ENCODE results near the gene HAPLN2.
A peak's percentile ranks its signal among the peaks of the same experiment; 100 is the strongest.
"Not testable (repeated sequence)": the region's sequence is repeated elsewhere in the genome, so short reads cannot be mapped to it uniquely, and the experiment has no call there.

Gene HAPLN2

DNA sequence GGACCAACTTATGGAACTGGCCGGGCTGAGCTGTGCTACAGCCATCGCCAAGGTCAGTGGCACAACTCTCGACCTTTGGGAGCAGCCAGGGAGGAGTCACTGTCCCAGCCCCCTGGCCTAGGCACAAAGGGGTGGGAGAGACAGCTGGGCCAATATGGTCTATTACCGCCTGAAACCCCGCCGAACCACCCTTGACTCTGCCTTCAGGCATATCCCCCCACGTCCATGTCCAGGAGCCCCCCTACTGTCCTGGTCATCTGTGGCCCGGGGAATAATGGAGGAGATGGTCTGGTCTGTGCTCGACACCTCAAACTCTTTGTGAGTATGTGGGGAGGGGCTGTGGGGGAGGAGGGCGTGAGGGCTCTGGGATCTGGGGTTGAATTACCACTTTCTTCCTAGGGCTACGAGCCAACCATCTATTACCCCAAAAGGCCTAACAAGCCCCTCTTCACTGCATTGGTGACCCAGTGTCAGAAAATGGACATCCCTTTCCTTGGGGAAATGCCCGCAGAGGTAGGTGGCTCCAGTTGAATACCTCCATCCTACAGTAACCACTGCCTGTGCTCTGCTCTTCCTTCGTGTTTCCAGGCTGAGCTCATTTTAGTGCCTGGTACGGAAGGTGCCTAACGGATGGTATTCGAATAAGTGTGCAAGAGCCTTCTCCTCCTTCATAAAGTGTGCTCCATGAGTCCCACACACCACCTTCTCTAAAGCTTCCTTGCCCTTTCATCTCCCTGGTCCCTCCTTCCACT lies 26.9 kb upstream of the HAPLN2 start:
- DNase-seq, result no peak

DNA sequence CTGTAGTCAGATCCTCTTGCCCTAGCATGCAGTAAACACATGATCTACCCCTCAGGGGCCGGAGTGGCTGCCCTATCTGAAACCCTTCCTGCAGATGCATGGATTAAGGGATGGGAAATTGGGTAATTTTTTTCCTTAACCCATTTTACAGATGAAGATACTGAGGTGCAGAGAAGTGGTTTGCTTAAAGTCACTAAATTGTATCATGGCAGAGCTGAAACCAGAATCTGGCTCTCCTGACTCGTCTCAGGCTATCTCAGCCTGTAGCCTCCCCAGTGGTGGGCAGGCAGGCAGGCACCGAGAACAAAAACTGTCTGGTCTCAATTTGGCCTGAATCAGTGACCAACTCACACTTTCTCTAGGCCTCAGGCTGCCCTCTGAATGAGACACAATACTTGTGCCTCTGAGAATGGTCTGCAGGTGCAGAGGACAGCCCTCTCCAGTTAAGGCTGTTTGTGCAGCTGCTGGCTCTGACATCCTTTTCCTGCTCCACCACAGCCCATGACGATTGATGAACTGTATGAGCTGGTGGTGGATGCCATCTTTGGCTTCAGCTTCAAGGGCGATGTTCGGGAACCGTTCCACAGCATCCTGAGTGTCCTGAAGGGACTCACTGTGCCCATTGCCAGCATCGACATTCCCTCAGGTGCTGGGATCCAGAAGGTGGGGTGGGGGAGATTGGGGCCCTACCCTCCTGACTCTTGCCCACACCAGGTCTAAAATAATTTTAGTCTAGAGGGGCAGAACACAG lies 26.1 kb upstream of the HAPLN2 start:
- DNase-seq, result no peak

DNA sequence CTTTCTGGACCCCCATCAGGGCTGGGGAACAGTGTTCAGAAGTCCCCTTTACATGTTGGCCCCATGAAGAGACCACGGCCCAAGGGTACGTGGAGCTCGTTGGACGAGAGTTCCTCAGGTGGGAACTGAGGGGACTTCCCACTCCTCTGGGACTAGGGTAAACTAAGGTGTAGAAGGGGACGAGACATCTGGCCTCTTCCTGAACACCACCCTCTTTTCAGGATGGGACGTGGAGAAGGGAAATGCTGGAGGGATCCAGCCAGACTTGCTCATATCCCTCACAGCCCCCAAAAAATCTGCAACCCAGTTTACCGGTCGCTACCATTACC lies 25.6 kb upstream of the HAPLN2 start:
- no peak for DNase-seq

DNA sequence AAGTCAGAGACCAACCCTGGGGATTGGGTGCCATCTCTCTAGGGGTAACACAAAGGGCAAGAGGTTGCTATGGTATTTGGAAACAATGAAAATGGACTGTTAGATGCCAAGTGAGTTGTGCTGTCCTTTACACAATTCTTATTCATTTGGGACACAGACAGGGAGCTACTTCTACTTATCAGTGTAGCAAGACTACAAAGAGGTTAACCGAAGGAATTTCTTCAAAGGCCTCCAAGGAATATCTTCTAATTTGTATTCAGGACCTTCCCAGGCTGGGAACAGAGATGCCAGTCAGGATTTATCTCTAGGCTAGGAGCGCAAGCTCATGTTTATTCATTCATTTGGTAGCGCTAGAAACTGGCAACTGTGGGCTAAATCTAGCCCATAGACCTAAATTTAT lies 25.0 kb upstream of the HAPLN2 start:
- DNase-seq, result no peak

DNA sequence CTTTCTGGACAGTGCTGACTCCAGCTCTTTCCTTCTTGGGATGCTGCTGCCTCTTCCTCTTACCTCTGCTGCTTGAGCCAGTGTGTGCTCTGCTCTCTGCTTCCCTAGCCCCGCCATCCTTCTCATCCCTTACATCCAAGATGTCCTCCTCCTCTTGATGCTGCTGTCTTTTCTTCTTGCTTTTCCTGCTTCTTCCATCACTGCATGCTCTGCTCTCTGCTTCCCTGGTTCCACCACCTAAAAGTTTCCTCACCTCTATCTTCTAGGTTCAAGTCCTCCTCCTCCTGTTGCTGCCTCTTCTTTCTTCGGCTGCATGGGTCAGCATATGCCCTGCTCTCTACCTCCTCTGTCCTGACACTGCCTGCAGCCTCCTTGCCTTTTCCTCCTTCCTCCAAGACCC lies 24.2 kb upstream of the HAPLN2 start:
- no peak for DNase-seq

DNA sequence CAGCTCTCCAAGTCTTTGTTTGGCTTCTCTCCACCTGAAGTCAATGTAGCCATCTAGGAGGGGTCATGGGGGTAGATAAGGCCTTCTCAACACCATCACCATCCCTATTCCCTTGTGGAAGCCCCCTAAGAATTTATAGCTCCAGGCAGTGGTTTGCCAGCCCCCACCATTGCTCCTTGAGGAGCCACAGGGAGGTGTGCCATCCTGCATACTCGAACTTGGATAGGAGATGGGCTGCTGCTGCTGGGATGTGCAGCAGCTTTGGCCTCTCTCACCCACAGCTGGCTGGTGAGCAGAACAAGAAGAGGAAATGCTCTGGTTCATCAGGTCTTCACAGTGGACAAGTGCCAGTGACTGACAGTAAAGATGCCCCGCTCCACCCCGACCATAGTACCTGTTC lies 22.8 kb upstream of the HAPLN2 start:
- DNase-seq, result no peak

DNA sequence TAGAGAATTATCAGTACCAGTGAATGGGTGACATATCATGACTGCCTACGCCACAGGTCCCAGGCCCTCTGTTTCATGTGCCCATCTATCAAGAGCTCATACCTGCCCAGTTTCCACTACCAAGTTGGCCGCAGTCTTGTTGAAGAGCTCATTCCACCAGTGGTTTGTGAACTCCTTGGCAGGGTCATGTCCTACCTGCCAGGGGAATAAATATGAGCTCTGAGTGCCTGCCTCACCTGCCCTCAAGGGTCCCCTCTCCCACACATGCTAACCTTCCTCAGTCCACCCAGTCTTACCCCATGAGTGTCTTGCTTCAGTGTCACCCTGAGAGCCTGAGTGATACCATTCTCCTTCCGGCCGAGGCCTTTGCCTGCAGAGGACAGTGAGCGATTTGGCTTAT lies 21.1 kb upstream of the HAPLN2 start:
- no peak for DNase-seq

DNA sequence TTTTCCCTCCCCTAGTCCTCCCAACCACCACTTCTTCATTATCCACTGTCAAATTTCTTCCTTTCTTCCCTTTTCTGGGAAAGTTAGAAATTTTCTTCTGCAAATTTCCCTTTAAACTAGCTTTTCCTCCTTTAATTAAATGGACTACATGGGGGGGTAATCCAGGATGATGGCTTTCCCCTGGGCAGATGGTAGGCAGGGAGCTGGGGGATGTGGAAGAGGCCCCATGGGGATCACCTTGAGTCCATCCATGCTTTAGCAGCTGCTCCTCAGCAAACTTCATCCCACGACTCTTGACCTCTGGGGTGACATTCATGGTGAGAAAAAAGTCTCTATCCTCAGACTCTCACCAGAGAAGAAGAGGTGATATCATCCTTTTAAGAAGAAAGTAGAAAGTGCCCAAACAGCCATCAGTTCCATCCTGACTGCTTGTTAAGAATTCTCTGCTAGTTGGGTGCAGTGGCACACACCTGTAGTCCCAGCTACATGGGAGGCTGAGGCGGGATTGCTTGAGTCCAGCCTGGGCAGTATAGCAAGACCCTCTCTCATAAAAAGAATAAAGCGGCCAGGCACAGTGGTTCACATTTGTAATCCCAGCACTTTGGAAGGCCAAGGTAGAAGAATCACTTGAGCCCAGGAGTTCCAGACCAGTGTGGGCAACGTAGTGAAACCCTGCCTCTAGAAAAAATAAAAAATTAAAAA lies 20.3 kb upstream of the HAPLN2 start:
- DNase-seq, result no peak

DNA sequence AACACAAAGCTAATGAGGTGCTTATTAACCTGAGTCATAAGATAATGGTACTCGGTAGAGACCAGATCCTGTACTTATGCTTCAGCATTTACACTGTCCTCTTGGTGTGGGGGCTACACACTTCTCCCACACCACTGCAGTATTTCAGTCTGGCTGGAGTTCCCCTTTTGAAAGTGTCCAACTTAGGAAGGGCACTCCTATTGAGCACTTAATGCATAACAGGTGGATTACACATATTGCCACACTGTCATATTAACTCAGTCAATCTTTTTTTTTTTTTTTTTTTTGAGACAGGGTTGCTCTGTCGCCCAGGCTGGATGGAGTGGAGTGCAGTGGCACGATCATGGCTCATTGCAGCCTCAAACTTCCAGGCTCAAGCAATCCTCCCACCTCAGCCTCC lies 19.4 kb upstream of the HAPLN2 start:
- DNase-seq, result no peak

DNA sequence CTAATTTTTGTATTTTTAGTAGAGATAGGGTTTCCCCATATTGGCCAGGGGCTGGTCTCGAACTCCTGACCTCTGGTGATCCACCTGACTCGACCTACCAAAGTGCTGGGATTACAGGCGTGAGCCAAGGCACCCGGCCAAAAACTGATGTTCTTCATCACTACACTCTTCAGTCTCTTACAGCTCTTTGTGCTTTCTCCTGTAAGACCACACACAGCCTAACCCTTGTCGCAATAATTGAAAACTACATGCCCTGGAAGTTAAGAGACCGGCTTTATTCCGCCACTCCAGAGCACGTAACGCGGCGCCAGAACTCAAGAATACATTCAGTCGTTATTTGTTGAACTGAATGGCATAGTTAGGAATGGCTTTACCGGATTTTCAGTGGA lies 18.5 kb upstream of the HAPLN2 start:
- no peak for DNase-seq

DNA sequence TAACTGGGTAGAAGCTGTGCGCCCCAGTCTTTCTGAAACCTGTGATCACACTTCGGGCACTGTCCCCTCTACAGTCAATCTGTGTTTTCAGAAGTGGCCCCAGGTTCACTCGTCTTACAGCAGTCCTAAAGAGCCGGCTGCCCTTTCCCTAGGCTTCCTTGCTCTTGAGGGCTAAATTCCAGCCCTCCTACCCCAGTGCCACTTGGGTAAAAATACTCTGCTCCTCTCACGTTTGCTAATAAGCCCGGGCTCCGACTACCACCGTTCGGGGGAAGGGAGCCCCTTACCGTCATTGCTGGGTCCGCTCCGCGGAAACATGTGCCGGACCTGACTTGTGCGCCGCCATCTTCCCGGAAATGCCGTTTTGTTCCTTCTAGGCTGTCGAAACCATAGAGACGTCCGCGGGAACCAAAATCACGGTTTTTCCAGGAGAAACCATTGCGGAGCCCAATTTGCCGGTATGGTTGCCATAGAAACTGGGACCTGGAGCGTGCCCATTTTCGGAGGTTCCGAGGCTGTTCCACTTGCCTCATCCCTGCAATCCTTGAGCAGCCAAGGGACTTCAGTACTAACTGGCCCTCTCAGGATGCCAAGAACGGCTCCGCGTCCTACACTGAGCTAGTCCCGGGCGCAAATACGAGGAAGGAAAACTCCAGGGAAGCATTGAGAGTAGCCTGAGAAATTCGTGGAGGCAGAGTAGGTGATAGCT lies 17.9 kb upstream of the HAPLN2 start, which contains the start of gene GPATCH4:
Gene GPATCH4 (minus strand): TSS at position 358 of the 709 bp plus-strand sequence.
- DNase-seq, result peak; percentile 67

DNA sequence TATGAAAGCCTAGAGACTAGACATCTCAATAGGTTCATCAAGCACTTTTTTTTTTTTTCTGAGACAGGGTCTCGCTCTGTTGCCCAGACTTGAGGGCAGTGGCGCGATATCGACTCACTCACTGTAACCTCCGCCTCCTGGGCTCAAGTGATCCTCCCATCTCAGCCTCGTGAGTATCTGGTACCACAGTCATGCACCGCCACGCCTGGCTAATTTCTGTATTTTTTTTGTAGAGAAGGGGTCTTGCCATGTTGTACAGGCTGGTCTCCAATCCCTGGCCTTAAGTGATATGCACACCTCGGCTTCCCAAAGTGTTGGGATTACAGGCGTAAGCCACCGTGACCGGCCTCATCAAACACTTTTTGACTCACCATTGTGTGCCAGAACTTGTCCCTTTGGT lies 17.3 kb upstream of the HAPLN2 start:
- no peak for DNase-seq

DNA sequence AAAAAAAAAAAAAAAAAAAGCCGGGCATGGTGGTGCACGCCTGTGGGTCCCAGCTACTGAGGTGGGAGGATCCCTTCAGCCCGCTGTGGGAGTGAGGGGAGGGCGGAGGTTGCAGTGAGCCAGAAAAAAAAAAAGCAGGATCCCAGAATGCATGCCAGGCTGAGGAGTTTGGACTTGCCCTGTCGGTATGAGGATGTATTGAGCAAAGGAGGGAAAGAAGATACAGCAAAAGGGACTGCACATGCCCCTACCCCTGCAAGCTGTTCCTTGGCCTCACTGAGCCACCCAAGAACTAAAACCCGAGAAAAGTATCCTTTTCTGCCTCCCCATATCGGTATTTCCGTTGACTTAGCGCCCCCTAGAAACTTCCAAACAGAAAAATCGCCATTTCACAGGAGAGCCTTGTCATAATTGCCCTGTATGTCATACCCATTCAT lies 16.6 kb upstream of the HAPLN2 start:
- DNase-seq, result no peak

DNA sequence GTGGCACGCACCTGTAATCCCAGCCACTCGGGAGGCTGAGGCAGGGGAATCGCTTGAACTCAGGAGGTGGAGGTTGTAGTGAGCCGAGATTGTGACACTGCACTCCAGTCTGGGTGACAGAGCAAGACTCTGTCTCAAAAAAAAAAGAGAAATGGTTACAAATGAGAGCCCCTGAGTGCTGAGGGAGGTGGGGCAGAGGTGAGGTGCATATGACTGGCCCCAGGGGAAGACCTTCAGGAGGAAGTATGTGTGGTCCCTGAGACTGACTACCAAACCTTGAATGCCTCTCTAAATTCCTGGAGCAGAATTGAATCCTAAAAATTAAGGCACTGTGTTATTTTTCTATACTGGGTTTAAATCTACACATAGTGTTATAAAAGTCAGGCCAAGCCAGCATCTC lies 11.9 kb upstream of the HAPLN2 start:
- not testable (repeated sequence) for DNase-seq

DNA sequence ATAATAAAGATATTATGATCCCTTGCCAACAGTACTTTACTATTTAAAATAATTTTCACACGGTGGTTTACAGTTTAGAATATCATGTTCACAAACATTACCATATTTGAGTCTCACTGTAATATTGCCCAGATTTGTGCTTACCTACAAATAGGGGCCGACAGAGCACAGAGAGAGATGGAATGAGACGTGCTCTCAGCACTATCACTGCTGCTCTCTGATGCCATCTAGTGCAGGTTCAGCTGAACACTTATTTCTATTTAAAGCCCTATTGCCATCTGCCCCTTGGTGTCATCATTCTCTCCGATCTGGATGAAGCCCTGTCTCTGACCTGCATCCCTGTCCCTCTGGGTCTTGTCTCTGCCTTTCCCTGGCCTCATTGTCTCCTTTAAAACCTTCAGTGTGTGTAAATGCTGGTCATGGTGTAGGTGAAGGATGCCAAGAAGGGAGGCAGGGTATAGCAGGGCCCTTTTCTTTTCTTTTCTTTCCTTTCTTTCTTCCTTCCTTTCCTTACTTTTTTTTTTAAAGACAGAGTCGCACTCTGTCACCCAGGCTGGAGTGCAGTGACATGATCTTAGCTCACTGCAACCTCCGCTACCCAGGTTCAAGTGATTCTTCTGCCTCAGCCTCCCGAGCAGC lies 11.1 kb upstream of the HAPLN2 start:
- peak; percentile 51 for DNase-seq

DNA sequence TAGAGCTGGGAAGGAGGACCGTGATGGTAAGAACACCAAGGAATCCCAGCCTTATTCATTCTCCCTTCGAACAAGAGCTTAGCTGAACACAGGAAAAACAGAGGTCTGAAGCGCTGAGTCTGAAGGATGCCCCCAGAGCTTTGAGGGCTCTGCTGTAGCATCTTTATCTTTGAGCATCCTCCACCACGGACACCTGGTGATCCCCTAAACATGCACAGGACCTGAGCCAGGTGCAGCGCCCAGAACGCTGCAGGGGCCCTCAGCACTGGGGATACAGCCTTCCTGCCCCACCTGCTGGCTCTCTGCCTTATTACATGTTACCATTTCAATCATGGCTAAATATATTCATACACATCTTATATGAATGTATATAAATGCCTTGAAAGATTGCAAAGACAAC lies 10.2 kb upstream of the HAPLN2 start:
- DNase-seq, result peak; percentile 36

DNA sequence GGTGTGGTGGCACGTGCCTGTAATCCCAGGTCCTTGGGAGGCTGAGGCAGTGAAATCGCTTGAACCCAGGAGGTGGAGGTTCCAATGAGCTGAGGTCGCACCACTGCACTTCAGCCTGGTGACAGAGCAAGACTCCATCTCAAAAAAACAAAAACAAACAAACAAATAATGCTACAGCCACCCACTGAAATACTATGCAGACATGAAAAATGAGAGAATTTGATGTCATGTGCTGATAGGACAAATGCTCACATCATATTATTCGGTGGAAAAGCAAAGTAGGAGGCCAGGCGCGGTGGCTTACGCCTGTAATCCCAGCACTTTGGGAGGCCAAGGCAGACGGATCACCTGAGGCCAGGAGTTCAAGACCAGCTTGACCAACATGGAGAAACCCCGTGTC lies 9.1 kb upstream of the HAPLN2 start:
- not testable (repeated sequence) for DNase-seq

DNA sequence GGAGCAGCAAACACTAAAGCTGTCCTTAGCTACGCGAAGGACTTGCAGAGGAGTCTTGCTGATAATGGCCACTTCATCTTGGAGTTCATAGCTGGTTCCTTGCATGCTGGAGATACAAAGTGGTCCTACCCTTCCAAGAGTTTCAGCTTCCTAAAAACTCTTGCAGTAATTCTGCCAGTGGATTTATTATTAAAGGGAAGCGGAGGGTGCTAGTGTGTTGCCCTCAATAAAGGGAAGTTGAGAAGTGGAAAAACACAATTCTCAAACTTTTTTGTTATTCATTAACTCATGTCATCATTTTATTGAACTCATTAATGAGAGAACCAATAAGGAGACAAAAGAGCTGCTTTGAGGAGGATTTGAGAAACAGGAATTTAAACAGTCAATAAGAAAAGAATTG lies 6.5 kb upstream of the HAPLN2 start:
- DNase-seq, result no peak

DNA sequence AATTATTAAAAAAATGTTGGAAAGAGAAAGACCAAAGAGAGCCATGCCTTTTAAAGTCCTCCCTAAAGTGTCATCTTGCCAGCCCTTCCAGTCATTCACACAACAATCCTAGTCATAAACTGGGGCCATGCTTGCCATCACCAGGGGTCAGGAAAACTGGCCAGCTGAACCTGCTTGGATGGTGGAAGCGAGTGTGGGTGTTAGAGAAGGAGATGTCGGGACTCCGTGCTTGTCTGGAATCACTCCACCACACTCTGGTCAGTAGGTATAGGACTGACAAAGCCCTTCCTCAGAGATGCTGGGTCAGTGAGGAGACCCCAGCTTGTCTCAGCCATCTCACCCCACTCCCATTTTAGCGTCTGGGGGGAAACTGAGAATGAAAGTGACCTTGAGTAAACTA lies 3.3 kb upstream of the HAPLN2 start:
- DNase-seq, result no peak

DNA sequence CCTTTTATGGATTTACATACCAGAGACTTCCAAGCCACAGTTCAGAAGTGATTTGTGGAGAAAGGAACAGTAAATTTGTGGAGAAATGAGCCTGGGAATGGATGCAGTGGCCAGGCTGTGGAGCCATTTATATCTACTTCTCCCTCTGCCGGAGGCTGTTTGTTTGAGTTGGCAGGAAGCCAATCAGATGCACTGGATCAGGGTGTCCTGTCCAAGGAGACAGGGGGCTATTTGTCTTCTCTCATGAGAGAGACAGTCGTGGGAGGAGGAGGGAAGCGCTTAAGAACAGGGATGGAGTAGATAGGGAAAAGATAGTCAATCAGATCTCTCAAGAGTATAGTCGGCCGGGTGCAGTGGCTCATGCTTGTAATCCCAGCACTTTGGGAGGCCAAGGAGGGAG lies 2.8 kb upstream of the HAPLN2 start:
- no peak for DNase-seq

DNA sequence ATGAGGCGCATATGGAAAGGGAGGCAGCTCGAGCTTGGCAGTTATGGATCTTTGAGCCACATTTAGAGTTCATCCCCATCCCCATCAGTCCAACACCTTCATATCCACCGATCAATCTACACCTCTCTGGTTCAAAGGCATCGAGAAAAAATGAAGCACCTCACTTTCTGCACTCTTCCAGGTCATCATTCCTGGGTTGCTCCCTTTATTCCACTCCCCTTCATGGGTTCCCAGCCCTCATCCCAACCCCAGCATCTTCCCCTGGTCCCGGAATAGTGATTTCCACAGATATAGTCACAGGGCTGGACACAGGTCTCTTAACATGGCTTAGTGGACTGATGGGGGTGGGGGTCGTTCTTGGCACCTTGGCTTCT lies 354 bp downstream of the HAPLN2 start:
- DNase-seq, result no peak

DNA sequence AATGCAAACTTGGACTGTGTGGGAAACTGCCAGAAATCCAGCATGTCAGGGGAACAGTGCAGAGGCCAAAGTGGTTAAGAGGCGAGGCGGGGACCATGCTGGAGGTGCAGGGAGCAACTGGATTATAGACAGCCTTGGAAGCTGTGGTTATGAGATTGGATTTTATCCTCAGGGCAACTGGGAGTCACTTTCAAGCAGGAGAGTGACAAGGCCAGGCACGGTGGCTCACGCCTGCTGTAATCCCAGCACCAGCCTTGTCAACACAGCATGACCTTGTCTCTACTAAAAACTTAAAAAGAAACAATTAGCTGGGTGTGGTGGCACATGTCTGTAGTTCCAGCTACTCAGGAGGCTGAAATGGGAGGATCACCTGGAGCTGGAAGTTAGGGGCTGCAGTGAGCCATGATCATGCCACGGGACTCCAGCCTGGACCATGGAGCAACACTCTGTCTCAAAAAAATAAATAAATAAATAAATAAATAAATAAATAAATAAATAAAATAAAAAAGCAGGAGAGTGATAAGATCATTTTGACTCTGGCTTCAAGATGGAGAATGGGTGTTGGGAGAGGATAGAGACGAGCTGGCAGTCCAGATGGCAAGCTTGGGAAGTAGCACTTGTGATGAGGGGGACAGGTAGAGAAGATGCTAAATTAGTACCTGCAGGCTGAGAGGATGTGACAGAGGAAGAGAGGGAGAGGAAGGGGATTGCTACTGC lies 3.5 kb downstream of the HAPLN2 start:
- DNase-seq, result no peak
